Stimulated activated CD4-positive, alpha-beta T cell treated with anti-CD3 and anti-CD28 coated beads, TNF-alpha, amount 100 ng/mL, for 1 hour (primary cell): ENCODE measurements around the gene SEC14L1.
A peak's percentile ranks its signal among the peaks of the same experiment; 100 is the strongest.
"Not testable (repeated sequence)": the region's sequence is repeated elsewhere in the genome, so short reads cannot be mapped to it uniquely, and the experiment has no call there.

Source experiments
- DNase-seq, 3 donors: peaks; one replicate each; pipeline ENCODE4 v3.0.0-alpha.2; 2020; ENCODE audit warnings: low read depth in 3 of 3, low spot score in 1 of 3

The SEC14L1 gene

DNA sequence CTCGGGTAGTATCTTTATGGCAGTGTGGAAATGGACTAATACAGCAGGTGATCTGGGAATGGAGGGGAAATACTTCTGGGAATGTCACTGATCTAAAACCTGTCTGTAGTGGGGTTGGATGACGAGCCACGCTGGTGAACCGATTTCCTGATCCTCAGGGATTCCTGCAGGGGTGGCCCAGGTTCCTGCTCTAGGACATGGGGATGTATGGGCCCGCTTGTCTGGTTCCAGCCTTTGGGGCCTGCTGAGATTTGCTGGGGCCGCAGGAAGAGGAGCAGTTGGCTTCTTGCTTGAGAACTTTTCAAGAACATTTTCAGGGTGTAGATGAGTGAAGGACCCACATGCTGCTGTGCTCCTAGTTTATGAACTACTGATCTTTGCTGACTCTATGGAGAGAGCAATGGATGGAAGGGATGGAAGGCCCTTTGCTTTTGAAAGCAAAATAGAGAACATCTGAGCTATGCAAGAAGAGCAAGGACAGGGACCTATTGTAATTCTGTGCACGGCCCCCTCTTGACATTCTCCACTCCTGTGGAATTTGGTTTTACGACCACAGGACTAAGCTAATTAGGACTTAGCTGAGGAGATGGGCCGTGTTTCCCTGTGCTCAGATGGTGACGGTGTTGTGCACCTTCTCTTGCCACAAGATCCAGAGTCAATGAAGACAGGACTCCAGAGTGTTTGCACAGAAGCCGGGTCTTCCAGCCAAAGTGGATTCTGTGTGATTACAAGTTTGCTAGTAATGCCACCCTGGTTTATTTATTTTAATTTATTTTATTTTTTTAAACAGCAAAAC lies 90.5 kb downstream of the SEC14L1 start:
- no peak for DNase-seq

DNA sequence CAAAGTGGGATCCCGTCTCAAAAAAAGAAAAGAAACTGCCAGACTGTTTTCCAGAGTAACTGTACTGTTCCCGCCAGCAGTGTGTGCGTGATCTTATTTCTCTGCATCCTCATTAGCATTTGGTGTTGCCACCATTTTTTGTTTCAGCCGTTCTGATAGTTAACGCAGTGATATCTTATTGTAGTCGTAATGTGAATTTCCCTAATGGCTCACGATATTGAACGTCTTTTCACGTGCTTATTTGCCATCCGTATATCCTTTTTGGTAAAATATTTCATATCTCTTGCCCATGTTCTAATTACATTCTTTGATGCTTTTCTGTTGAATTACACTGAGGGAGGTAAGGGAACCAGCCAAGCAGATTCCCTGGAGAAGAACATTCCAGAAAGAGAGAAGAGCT lies 92.4 kb downstream of the SEC14L1 start:
- no peak for DNase-seq

DNA sequence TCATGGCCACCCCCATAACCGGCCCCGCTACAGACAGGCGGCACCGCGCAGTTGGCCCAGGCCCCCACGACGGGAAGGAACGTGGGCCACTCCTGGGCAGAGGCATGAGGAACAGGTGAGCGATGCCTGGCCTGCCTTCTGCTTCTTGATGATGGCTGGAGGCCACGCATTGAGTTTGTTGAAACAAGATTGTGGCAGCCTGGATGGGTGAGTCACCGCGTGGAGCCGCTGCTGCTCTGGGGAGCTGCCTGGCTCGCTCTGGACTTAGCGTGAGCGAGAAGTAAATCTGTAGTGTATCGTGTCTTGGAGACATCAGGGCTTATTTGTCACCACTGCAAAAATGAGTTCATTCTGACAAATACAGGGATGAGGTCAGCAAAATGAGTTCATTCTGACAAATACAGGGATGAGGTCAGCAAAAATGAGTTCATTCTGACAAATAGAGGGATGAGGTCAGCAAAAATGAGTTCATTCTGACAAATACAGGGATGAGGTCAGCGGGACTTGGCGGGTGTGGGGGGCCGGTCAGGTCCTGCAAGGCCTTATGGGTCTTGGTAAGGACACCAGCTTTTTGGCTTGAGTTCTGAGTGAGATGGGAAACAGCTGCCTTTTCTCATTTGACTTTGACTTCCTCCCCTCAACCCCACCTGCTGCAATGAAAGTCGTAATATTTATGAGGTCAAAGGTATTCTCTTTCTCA lies 93.0 kb downstream of the SEC14L1 start:
- no peak for DNase-seq

DNA sequence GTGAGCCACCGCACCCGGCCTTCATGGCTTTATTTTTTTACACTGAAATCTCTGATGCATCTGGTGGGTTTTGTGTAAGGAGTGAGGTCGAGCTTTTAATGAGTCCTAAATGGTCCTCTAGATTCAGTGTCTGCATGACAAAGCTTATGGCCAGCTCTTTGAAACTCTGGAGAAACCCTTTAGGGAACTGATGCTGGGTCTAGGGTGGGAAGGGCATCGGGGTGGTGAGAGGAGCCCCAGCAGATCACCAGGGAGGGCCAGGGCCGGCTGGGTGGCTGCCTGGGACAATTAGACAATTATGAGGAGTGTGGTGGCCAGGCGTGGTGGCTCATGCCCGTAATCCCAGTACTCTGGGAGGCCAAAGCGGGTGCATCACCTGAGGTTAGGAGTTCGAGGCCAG lies 93.9 kb downstream of the SEC14L1 start:
- no peak for DNase-seq

DNA sequence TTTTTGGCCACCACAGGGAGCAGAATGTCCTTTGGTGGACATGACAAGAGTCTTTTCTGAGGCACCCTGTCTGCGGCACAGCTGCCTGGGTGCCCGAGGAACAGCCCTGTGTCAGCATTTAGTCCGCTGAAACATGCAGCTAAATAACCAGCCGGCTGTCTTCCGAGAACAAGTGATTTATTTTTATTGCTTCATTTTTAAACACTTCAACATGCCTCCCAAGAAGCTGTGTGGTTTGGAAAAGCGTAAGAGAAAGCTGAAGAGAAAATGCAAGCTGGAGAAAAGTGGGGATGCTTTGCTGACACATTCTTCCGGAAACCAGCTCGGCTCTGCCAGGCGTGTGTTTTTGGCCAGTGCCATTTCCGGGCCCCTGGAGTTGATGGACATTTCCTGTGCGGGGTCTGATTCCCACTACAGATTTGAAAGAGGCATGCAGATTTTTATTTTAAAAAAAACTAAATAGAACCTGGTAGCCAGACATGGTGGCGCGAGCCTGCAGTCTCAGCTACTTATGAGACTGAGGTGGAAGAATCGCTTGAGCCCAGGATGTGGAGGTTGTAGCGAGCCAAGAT lies 94.7 kb downstream of the SEC14L1 start:
- no peak for DNase-seq

DNA sequence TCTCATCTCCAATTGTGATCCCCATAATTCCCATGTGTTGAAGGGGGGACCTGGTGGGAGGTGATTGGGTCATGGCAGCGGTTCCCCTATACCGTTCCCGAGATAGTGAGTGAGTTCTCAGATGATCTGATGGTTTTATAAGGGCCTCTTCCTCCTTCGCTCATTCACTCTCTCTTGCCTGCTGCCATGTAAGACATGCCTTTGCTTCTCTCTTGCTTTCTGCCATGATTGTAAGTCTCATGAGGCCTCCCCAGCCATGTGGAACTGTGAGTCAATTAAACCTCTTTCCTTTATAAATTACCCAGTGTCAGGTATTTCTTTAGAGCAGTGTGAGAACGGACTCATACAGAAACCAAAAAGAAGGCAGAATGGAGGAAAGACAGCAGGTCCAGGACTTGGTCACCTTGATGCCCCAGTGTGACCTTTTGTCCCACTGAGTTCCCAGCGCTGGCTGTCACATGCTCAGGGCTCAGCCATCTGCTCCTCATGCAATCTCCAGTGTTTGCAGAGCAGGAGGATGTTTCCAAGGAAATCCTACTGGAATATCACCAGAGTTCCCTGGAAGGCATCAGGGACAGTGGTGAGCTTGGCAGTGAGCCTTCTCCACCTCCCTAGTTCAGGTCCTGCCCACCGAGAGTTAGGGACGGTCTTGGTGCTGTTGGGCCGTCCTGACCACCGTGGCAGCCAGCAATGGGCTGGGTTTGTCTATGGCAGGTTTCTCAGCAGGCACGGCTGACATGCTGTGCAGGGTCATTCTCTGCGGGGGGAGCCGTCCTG lies 96.7 kb downstream of the SEC14L1 start:
- no peak for DNase-seq

DNA sequence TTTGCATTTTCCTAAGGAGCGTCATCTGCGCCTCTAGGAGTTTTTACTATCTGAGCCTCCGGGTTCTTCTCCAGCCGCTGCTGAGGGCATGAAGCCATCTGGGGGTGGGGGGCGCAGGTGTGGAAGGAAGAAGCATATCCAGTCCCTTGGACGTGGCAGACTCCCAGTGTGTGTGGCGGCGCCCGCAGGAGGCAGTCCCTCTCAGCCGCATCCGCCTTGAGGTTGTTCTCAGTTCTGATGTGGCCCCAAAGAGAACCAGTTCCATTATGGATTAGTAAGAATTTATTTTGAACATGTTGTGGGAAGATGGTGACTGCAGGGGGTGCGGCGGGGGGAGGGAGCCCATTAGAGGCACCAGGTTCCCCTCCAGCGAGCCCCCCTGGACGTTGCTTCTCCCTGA lies 100.2 kb downstream of the SEC14L1 start:
- DNase-seq: no peak

DNA sequence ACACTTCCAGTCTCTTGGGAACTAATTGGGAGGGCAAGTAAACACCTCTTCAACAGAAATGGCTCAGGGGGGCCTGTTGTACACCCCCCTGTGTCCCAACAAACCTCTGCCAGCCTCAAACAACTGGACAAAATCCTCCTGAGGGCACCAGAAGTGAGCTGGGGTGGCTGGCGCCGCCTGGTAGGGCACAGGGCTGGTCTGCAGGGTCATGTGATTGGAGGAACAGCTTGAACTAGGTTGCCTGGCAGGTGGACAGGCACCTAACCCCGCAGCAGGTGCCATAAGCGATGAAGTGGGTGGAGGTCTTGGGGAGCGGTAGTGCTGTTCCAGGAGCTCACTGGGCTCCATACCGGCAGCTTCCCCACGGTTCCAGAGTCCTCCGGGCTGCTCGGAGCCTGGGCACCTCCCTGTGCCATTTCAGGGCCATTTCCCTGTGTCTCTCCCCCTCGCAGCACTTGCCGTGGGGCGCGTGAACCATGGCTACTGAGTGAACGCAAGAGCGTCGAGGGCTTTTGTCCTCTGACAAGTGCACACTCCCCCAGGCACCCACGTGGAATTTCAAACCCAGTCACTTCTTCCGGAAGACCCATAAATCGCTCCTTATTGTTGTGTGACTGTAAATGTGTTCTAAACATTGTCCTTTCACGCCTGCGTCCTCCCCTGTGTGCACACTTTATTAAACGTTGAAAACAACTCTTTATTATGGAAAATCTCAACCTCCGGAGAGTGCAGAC lies 101.5 kb downstream of the SEC14L1 start:
- no peak for DNase-seq

DNA sequence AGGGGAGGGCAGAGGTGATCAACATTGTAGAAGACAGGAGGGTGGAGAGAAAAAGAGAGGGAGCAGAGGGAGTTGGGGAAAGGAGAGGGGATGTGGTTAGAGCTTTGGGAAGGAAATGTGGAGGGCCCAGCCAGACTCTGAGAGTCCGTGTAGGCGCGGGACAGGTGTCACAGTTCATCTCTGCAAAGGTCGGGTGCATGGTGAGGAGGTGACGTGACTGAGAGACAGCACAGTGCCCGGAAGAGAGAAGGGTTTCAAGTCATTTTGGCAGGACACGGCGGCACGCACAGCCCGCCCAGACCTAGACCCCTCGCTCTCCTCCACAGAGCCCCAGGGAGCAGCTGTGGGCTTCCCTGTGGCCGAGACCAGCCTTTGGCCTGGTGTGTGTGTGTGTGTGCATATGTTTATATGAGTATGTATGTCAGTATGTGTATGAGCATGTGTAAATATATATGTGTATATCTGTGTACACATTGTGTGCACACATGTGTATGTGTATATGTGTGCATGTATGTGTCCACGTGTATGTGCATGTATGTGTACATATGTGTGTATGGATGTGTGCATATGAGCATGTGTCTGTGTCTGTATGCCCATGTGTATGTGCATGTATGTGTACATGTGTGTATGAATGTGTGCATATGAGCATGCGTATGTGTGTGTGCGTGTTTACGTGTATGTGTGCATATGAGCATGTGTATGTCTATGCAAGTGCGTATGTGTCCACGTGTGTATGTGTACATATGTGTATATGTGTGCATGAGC lies 104.6 kb downstream of the SEC14L1 start:
- no peak for DNase-seq

DNA sequence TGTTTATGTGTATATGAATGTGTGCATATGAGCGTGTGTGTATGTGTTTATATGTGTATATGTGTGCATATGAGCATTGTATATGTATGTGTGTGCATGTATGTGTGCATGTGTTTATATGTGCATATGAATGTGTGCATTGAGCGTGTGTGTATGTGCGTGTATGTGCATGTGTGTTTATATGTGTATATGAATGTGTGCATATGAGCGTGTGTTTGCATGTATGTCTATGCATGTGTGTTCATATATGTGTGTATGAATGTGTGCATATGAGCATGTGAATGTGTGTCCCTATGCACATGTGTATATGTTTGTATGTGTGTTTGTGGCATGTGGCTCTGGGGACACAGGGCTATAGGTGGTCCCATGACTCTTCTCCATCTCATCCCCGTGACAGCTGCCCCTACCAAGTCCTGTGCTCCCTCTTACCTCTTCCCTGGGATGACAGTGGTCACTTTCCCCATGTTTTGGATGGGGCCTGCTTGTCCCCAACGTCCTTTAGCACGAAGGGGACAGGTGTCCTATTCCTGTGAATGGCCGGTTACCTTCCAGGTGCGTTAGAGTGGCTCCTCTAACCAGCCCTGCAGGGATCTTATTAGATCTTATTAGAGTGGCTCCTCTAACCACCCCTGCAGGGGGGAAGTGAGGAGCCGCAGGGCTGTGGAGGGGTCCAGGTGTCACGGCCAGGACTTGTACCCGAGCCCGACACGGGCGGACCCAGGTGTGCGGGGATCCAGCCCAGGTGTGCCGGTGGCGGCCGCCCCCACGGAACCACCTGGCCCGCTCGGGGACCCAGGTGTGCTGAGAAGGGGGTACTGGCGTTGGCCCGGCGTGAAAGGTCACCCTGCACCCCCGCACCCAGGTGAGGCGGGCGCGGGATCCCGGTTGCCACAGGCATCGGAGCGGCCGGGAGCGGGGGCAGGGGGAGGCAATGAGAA lies 105.6 kb downstream of the SEC14L1 start:
- no peak for DNase-seq

DNA sequence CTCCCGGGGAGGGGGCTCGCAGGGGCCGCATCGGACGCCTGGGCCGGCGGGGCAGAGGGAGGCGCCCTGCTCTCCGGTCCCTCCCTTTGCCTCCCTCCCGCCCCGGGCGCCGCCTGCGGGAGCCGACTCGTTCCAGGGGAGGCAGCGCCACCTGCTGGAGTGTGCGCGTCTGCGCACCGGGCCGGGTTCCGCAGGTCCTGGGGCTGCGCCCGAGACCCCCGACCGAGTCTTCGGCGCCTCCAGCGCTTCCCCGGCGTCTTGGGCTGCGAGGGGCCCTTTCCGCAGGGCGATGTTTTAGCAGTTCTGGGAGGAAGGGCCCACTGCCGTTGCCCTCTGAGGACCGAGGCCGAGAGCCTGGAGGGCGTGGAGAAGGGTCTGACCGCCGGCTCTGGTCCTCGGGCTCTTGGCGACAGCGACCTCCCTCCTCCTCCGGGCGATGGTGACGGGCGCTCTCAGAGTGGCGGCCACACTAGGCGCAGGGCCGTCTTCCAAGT lies 106.3 kb downstream of the SEC14L1 start:
- DNase-seq: peak; percentile 67 to 87 (median 76)

DNA sequence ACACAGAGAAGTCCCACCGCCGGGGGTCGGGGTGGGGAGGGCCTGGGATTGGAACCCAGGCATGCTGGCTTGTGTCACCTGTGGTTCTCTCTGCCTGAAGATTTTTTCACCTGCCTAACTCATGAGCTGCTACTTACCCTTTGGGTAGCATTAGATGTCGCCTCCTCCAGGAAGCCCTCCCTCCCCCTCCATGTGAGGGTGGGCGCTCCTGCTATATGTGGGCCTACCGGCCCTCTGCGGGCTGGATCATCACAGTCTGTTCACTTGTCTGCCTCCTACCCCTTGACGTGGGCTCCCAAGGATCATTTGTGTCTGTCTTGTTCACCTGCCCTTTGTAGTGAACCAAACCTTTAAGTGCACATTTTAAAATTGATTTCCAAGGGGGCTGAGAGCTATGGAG lies 106.8 kb downstream of the SEC14L1 start:
- no peak for DNase-seq

DNA sequence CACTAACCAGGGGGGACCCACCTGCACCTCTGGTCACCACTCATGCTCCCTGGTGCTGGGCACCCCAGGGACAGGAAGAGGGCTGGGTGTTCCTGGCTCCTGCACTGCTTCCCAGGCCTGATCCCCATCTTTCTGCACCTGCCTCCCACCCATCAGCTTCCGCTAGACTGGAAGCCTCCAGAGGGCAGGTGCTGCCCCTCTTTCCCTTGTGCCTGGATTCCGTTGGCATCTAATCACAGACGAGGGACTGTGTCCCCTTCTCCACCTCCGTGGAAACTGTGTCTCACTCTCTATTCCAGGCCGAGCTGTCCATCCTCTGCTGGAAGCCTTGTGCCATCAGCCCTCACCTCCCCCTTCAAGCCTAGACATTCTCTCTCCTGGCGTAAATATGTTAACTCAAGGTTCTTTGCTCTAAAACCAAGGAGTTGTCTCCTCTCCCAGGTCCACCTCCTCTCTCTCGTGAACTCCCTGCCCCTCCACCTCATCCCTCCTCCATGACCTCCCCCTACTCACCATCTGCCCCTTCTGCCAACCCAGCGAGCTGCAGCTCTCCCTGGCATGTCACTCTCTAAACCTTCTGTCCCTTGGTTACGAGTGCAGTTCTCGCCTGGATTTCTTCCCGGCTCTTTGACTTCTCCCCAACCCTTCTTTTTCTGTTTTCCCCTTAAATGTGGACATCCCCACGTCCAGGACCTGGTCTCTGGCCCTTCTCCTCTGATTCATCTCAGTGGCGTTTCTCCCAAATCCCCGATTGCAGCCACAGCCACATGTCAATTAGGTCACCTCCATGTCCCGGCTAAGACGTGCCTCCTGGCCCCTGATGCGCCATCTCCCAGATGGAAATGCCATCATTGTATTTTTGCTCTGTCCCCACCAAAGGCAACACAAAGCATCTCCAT lies 107.7 kb downstream of the SEC14L1 start:
- DNase-seq: no peak

DNA sequence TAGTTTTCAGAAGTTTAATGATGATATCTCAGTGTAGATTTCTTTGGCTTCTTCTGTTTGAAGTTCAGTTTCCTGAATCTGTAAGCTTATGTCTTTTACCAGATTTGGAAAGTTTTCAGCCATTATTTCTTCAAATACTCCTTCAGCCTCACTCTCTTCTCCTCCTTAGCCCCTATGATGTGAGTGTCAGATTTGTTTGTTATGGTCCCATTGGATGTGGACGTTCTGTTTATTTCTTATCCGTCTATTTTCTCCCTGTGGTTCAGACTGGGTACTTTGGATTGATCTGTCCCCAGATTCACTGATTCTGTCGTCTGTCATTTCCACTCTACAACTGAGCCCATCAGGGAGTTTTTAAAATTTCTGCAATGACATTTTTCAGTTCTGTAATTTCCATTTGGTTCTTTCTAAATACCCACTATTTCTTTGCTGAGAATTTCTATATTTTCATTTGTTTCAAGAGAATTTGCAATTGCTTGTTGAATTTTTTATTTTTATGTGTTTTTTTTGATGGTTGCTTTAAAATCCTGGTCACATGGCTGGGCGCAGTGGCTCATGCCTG lies 110.9 kb downstream of the SEC14L1 start:
- DNase-seq: no peak

DNA sequence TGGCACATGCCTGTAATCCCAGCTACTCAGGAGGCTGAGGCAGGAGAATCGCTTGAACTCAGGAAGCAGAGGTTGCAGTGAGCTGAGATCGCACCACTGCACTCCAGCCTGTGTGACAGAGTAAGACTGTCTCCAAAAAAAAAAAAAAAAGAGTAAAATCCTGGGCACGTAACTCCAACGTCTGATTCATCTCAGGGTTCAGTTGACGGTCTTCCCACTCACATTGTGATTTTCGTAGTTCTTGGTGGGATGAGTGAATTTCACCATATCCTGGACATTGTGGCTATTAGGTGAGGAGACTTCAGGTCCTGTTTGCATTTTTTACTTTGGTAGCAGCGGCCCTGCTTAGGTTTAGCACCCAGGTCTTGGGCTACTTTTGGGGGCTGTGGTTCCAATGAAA lies 111.5 kb downstream of the SEC14L1 start:
- not testable (repeated sequence) for DNase-seq

DNA sequence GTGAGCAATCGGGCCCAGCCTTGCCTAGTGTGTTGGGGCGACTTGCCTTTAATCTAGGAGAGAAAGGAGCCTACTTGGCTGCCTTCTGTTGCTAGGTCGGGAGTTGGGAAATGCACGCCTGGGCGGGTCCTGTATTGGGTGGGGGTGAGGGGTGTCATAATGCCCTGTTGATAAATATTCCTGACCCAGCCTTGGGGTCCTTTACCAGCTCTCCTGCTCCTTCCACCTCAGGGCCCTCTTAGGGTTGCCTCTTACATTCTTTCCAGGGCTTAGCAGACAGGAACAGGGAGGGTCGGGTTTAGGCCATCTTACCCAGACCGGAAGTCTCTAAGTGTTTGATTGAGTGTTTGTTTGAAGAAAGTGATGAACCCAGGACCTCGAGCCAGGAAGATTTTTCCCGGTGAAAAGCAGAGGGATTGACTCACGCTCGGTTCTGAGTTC lies 112.9 kb downstream of the SEC14L1 start:
- DNase-seq: no peak
